Stimulated activated CD4-positive, alpha-beta T cell treated with anti-CD3 and anti-CD28 coated beads, Interleukin-1b, Interleukin-23, amount 100 ng/mL, for 24 hours (primary cell): ENCODE results near the gene ANKHD1.

ENCODE experiments used
- DNase-seq, 4 experiments: peaks; one replicate each; pipeline ENCODE4 v3.0.0-alpha.2; 2020; ENCODE audit warnings: low read depth in 4 of 4, low spot score in 1 of 4

The ANKHD1 gene

GRCh38 chr5:140557965-140558364 lies 156.3 kb downstream of the ANKHD1 start:
- no peak for DNase-seq

- no peak for DNase-seq
Measured at GRCh38 chr5:140558542-140558941, 156.9 kb downstream of the ANKHD1 start.

DNA sequence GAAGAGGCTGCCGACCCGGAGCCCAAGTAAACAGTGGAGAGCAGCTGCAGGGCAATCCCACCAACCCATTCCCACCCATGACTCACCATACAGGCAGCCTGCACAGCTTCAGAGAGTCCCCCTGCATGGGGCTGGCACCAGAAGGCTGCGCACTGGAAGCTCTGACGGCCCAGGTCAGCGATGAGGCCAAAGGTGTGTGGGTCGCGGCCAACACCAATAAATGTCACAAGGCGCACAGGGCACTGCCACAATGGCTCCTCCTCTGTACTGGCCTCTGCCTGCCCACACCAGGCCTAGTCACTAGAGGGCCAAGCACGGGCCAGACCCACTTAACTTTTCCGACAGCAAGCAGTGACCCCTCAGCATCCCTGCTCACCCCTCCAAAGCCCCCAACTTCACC lies 158.6 kb downstream of the ANKHD1 start:
- DNase-seq: no peak

DNA sequence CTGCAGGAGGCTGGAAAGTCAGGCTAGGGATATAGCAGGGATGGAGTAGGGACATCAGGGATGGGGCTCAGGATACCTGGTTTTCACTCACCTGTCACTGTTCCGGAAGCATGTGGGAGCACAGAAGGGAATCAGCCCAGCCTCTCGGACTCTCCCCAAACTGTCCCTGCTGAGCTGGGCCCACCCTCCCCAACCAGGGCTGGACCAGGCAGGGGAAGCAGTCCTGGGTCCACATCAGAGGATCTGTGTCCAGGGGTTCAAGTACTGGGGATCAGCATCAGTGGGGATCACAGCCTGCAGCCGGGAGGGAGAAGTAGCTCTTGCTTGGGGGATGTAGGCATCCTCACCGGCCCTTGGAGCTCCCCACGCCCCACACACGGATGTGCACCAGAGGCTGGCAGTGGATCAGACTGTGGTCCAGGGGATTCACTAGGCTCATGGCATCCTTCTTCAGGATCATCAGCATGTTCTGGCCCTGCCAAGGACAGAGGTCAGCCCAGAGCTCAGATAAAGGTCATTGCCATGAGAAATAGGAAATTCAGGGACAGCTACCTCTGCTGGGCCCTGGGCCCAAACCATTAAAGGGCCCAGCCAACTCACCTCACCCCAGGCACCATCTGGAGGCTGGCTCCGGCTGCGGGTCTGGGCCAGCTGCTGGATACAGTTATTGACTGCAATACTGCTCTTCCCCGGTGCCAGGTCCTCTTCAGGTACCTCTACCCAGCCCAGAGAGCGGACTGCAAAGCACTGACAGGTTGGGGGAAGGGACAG lies 160.3 kb downstream of the ANKHD1 start:
- DNase-seq: no peak

DNA sequence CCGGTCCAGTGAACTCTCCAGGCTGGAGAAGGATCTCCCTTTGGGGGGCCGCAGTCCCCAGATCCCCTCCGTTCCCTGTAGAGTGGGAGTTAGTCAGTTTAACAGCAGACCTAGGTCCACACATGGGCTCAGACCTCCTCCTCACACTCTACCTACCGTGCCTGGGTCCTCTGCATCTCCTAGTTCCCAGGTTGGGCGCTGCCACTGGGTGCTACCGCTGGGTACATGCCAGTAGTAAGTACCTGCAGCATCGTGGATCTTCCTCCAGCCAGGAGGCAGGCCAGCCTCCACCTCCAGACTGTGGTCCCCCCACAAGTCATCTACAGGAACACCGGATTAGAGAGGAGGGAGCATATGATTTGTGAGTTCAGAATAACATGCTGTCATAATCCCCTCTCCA lies 162.0 kb downstream of the ANKHD1 start:
- DNase-seq: no peak

DNA sequence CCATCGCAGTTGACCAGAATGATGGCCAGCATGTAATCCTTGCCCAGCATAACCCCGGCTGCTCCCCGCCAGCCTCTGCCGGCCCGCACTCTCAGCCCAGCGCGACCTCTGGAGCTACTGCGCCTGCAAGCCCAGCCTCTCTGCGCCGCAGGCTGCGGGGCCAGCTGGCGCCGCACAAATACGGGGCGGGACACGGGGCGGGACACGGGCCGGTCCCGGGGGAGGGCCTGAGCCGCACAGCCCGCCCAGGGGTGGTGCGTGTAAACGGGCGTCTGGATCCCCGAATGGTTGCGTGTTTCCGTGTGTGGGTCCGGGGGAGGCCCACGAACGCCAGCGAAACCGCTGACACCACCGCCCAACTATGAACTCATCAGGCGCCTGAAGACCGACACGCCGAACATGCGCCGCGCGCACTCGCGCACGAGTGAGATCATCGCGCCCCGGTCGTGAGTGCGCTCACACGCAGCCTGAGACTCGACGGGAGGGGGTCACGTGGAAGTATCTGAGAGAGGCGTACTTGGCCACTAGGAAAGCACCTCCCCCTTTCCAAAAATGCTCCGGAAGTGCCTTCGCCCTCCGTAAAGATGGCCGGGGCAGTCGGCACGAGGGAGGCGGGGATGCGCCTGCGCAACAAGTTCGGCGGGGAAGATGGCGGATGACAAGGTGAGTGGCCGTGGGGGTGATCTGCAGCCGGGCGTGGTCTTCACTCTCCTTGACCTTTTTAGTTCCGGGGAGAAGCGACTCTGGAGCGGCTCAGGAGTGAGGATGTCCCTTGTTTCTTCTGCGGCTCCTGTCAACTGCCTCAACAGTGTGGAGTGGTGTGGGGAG lies 162.8 kb downstream of the ANKHD1 start, which contains the start of the genes APBB3 and SLC35A4:
APBB3 (minus strand) TSS at position 403 of the 828 bp plus-strand sequence; CDS start at position 50, 353 bp downstream.
SLC35A4 (plus strand) TSS at position 633 of the 828 bp plus-strand sequence. CDS start 2,342 bp downstream, outside the sequence.
- DNase-seq: peak; percentile 82 to 94 (median 87)

GRCh38 chr5:140565024-140565779 lies 163.6 kb downstream of the ANKHD1 start:
- DNase-seq: no peak

GRCh38 chr5:140565780-140566095 lies 164.1 kb downstream of the ANKHD1 start:
- no peak for DNase-seq

- DNase-seq: no peak
Measured at GRCh38 chr5:140566665-140567064, 165.0 kb downstream of the ANKHD1 start.

GRCh38 chr5:140567136-140567818 lies 165.6 kb downstream of the ANKHD1 start:
- no peak for DNase-seq

GRCh38 chr5:140567871-140568270 lies 166.2 kb downstream of the ANKHD1 start:
- DNase-seq: no peak

- DNase-seq: no peak
Measured at GRCh38 chr5:140568443-140569063, 166.9 kb downstream of the ANKHD1 start.

- DNase-seq: no peak
Measured at GRCh38 chr5:140569197-140569596, 167.6 kb downstream of the ANKHD1 start.

DNA sequence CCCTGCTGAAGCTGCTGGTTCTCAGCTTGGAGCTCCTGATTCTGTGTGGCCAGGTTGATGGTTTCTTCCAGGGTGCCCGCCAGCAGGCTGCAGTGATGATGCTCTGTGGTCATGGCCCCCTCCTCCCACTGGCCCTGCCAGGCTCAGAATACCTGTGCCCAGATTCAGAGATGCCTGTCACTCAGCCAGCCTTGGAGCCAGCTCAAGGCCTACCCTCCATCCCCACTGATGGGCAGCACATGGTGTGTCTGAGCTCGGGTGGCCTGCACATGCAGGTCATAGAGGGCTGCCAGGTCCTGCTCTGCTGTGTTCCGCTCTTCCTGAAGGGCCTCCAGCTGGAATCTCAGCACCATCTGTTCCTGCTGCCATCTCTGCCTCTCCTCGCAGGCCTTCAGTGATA lies 168.4 kb downstream of the ANKHD1 start:
- no peak for DNase-seq

DNA sequence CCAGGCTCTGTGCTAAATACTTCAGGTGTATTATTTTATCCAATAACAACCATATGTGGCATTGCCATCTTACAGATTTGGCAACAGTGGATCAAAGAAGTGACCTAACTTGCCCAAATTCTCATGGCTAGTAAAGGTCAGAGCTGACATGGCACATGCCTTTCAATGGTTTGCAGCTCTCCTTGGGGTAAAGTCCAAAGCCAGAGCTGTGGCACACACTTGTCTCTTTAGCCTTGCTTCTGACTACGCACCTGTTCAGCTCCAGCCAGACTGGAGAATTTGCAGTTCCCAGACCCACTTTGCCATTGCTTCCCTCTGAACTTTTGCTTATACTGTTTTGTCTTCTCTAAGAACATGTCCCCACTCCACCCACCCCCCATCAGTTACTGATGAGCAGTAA lies 168.9 kb downstream of the ANKHD1 start:
- DNase-seq: no peak

DNA sequence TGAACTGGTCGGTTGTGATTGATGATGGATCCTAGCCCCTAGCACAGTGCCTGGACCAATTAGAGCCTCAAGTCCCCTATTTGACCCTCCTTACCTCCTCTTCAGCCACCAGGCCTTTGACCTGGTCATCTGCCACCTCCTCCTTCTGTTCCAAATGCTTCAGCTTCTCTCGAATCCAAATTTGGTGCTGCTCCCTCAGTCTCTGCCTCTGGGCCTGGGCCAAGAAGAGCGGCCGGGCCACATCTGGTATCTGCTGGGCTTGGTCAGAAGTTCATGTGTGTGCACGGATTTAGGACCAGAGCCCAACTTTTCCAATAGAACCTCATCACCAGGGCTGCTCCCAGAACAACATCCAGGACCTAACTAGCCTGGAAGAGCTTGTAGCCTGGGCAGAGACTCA lies 169.5 kb downstream of the ANKHD1 start:
- no peak for DNase-seq

DNA sequence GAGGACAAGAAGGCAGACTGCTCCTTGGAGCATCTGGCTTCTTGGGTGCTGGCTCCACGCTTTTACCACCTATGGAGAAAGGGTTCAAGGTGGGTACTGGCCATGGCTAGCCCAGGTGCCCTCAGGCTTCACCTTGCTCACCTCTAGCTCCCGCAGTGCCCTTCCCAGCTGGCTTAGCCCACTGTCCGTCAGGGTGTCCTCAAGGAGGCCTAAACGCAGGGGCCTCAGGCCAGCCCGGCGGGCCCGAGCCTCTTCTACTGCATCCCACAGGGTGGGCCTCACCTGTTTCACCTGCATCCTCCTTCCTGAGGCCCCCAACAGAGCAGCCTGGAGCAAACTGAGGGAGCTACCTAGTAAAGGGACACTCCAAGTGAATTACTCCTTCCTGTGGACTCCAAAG lies 172.1 kb downstream of the ANKHD1 start:
- DNase-seq: no peak

GRCh38 chr5:140574165-140574564 lies 172.5 kb downstream of the ANKHD1 start:
- DNase-seq: no peak

DNA sequence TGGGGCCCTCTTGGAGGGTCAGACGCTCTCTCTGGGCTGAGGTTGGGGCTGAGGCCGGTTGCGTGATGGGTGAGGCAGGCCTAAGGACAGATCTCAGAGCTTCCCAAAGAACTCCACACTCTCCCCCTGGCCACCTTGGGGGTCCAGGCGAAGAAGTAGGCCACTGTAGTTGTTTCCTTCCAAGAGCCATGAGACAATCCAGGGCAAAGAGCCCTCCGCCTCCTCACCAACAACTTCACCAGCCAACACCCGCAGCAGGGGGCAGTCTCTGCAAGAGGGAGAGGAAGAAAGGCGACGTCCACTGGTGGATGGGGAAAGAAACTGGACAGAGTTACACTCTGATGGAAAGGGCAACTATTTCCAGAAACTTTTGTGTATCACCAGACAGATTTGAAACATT lies 173.7 kb downstream of the ANKHD1 start:
- DNase-seq: no peak

- no peak for DNase-seq
Measured at GRCh38 chr5:140576776-140577201, 175.2 kb downstream of the ANKHD1 start.
